ENCODE measurements around the gene DCLK1. TPM values are rescaled to one million over a fixed set of nuclear protein-coding genes. Genes with fewer than 3 reads are reported as not detected.
A peak's percentile ranks its signal among the peaks of the same experiment; 100 is the strongest.

DCLK1 gene
- total RNA-seq, 1 experiment from 2014 or later, result 0.10 TPM

GRCh38 chr13:35830850-35831450, 300.2 kb downstream of the DCLK1 start:
- ChIA-PET POLR2A (no interaction called here), RAD21 (ENCODE audit: low non-redundant PET in 1 of 2, low total read pairs in 2 of 2, uncharacterized antibody in 2 of 2, unreplicated experiment in 2 of 2) (no interaction called here), CTCF (interaction anchor here (1.3 kb wide), 1 partner anchor 11 kb away, joined by 4 read pairs; no protein-coding TSS in a partner anchor)
- H3K36me3 ChIP-seq (ENCODE audit: control insufficient read depth in 1 of 2, insufficient read depth in 2 of 2, low read length in 2 of 2), result no peaks in the 10 kb centered on the region
- DNase-seq (ENCODE audit: low read depth, low spot score) (no peak), ATAC-seq (no peak)
- no peak for TF ChIP-seq SP1 (IDR thresholded peaks at IDR 0.05; ENCODE audit: low read depth)
- no peak for TF ChIP-seq JUND (IDR thresholded peaks at IDR 0.05)
- no peak for TF ChIP-seq POLR2A (IDR thresholded peaks at IDR 0.05; ENCODE audit: borderline replicate concordance, extremely low read depth, insufficient read depth, insufficient read length)
- no peak for TF ChIP-seq EZH2phosphoT487 (IDR thresholded peaks at IDR 0.05; ENCODE audit: borderline replicate concordance)
- no peak for TF ChIP-seq EGR1 (IDR thresholded peaks at IDR 0.05; ENCODE audit: low read depth)
- TF ChIP-seq EZH2 (IDR thresholded peaks at IDR 0.05), result no peak
- TF ChIP-seq SRF (IDR thresholded peaks at IDR 0.05; ENCODE audit: low read depth), result no peak
- BruUV-seq (replicated peaks), result no TSS peak
- intact Hi-C loops (cut with micrococcal nuclease), result no loop called here
- H3K4me1 ChIP-seq (ENCODE audit: control insufficient read depth in 1 of 2, insufficient read depth in 2 of 2, low read length in 2 of 2), result no peaks in the 10 kb centered on the region
- no peaks in the 10 kb centered on the region for H3K9me3 ChIP-seq (ENCODE audit: control insufficient read depth in 1 of 2, insufficient read depth in 1 of 2, low read depth in 1 of 2, low read length in 2 of 2)
- no peak overlapping the region for H3K4me2 ChIP-seq (ENCODE audit: low read length)
- H3K27ac ChIP-seq (ENCODE audit: low read depth, low read length), result no peak overlapping the region
- H3K9ac ChIP-seq (ENCODE audit: low read length), result no peak overlapping the region
- no peak overlapping the region for H2AFZ ChIP-seq (ENCODE audit: low read depth, low read length, poor library complexity, severe bottlenecking)
- no peak overlapping the region for H3K4me3 ChIP-seq (replicated peaks in 1 of 2; ENCODE audit: low read depth in 1 of 2, low read length in 2 of 2)
- no peaks in the 10 kb centered on the region for H3K9me2 ChIP-seq (ENCODE audit: insufficient read depth)
- H4K20me1 ChIP-seq (ENCODE audit: insufficient read depth), result no peaks in the 10 kb centered on the region
- H3K27me3 ChIP-seq (ENCODE audit: insufficient read depth, low read length), result peaks cover 22% of the 10 kb centered on the region
- no peaks in the 10 kb centered on the region for H3K79me2 ChIP-seq (ENCODE audit: insufficient read depth, low read length)

GRCh38 chr13:35826626-35827254, 304.4 kb downstream of the DCLK1 start:
- Histone ChIP-seq H3K27me3 (ENCODE audit: insufficient read depth, low read length) (peaks cover 11% of the 10 kb centered on the region; the same call in 1 of the 2 replicates), H2AFZ (ENCODE audit: low read depth, low read length, poor library complexity, severe bottlenecking) (no peak overlapping the region), H3K4me3 (replicated peaks in 1 of 2; ENCODE audit: low read depth in 1 of 2, low read length in 2 of 2) (no peak overlapping the region), H3K36me3 (ENCODE audit: control insufficient read depth in 1 of 2, insufficient read depth in 2 of 2, low read length in 2 of 2) (no peaks in the 10 kb centered on the region), H3K4me1 (ENCODE audit: control insufficient read depth in 1 of 2, insufficient read depth in 2 of 2, low read length in 2 of 2) (no peaks in the 10 kb centered on the region), H3K9me3 (ENCODE audit: control insufficient read depth in 1 of 2, insufficient read depth in 1 of 2, low read depth in 1 of 2, low read length in 2 of 2) (no peaks in the 10 kb centered on the region), H3K9me2 (ENCODE audit: insufficient read depth) (no peaks in the 10 kb centered on the region), H4K20me1 (ENCODE audit: insufficient read depth) (no peaks in the 10 kb centered on the region), H3K4me2 (ENCODE audit: low read length) (no peak overlapping the region), H3K27ac (ENCODE audit: low read depth, low read length) (no peak overlapping the region), H3K79me2 (ENCODE audit: insufficient read depth, low read length) (no peaks in the 10 kb centered on the region), H3K9ac (ENCODE audit: low read length) (no peak overlapping the region)
- BruUV-seq (replicated peaks), result no TSS peak
- ATAC-seq (peak; percentile 74; the same call in 1 of the 2 replicates), DNase-seq (ENCODE audit: low read depth, low spot score) (peak; percentile 22)
- ChIA-PET RAD21 (ENCODE audit: low non-redundant PET in 1 of 2, low total read pairs in 2 of 2, uncharacterized antibody in 2 of 2, unreplicated experiment in 2 of 2) (no interaction called here), POLR2A (no interaction called here), CTCF (interaction anchor here (1.1 to 1.4 kb wide), 6 partner anchors 8 to 127 kb away, joined by 3 to 12 read pairs (median 4); no protein-coding TSS in a partner anchor)
- intact Hi-C loops (cut with micrococcal nuclease), result no loop called here
- TF ChIP-seq YY1 (IDR thresholded peaks at IDR 0.05; ENCODE audit: extremely low read depth, insufficient replicate concordance, low read depth, low read length) (no peak), ELF1 (IDR thresholded peaks at IDR 0.05; ENCODE audit: borderline replicate concordance, low read depth) (no peak), CTCF (IDR thresholded peaks at IDR 0.05 in 2 of 3, conservative IDR thresholded peaks at IDR 0.05 in 1 of 3; ENCODE audit: borderline replicate concordance in 1 of 3, insufficient read depth in 1 of 3, low read depth in 2 of 3, low read length in 2 of 3) (peak; percentile 7 to 76 (median 67); a peak in 4 of 6 replicates), SIN3A (IDR thresholded peaks at IDR 0.05; ENCODE audit: low read depth) (no peak), CEBPB (IDR thresholded peaks at IDR 0.05; ENCODE audit: low read depth) (no peak)
